ENCODE measurements around the gene CFL2.
"Not testable (repeated sequence)": the region's sequence is repeated elsewhere in the genome, so short reads cannot be mapped to it uniquely, and the experiment has no call there.

- not testable (repeated sequence) for TF ChIP-seq ZNF416 (tag by site-specific recombination; IDR thresholded peaks at IDR 0.05); CTCF (tag by site-specific recombination; IDR thresholded peaks at IDR 0.05); ZNF362 (tag by site-specific recombination; IDR thresholded peaks at IDR 0.05); ZNF155 (tag by site-specific recombination; IDR thresholded peaks at IDR 0.05); ZBTB26 (tag by site-specific recombination; optimal IDR thresholded peaks at IDR 0.05); TCF7L2 (IDR thresholded peaks at IDR 0.05; ENCODE audit: borderline replicate concordance, low read depth, low read length); ZIC2 (tag by site-specific recombination; IDR thresholded peaks at IDR 0.05); SP2 (tag by site-specific recombination; IDR thresholded peaks at IDR 0.05); KLF10 (tag by site-specific recombination; IDR thresholded peaks at IDR 0.05); ZBTB20 (tag by site-specific recombination; IDR thresholded peaks at IDR 0.05); ZNF704 (tag by site-specific recombination; IDR thresholded peaks at IDR 0.05)
Measured at GRCh38 chr14:34694216-34694615, 20.2 kb downstream of the CFL2 start.
